Activated T-cell treated with anti-CD3 and anti-CD28 coated beads for 1 hour (primary cell): ENCODE measurements around the gene ARHGEF12.

Source experiments
- DNase-seq: peaks from one replicate; pipeline ENCODE4 v3.0.0-alpha.2; 2020; ENCODE audit warnings: low read depth

Gene ARHGEF12

GRCh38 chr11:120339394-120339890, 3.2 kb downstream of the ARHGEF12 start:
- DNase-seq, result no peak

- no peak for DNase-seq
Observed at GRCh38 chr11:120340529-120340928, 4.3 kb downstream of the ARHGEF12 start.

- no peak for DNase-seq
Observed at GRCh38 chr11:120342226-120342625, 6.0 kb downstream of the ARHGEF12 start.

GRCh38 chr11:120342678-120343077, 6.5 kb downstream of the ARHGEF12 start:
- no peak for DNase-seq

GRCh38 chr11:120343429-120343828, 7.2 kb downstream of the ARHGEF12 start:
- DNase-seq, result no peak

- DNase-seq, result no peak
Observed at GRCh38 chr11:120344302-120345004, 8.2 kb downstream of the ARHGEF12 start.

- DNase-seq, result no peak
Observed at GRCh38 chr11:120346233-120346632, 10.0 kb downstream of the ARHGEF12 start.

- no peak for DNase-seq
Observed at GRCh38 chr11:120350637-120351036, 14.4 kb downstream of the ARHGEF12 start.

- no peak for DNase-seq
Observed at GRCh38 chr11:120352405-120352804, 16.2 kb downstream of the ARHGEF12 start.

GRCh38 chr11:120354068-120354467, 17.9 kb downstream of the ARHGEF12 start:
- DNase-seq, result no peak

GRCh38 chr11:120354779-120355178, 18.6 kb downstream of the ARHGEF12 start:
- DNase-seq, result no peak

- DNase-seq, result no peak
Observed at GRCh38 chr11:120357620-120358019, 21.4 kb downstream of the ARHGEF12 start.

- DNase-seq, result no peak
Observed at GRCh38 chr11:120358729-120359128, 22.5 kb downstream of the ARHGEF12 start.

GRCh38 chr11:120363436-120363835, 27.2 kb downstream of the ARHGEF12 start:
- no peak for DNase-seq

- DNase-seq, result no peak
Observed at GRCh38 chr11:120365512-120365911, 29.3 kb downstream of the ARHGEF12 start.

- no peak for DNase-seq
Observed at GRCh38 chr11:120372296-120372695, 36.1 kb downstream of the ARHGEF12 start.

GRCh38 chr11:120375076-120375475, 38.9 kb downstream of the ARHGEF12 start:
- DNase-seq, result no peak

GRCh38 chr11:120376547-120377182, 40.5 kb downstream of the ARHGEF12 start:
- no peak for DNase-seq

- no peak for DNase-seq
Observed at GRCh38 chr11:120378474-120378873, 42.3 kb downstream of the ARHGEF12 start.

GRCh38 chr11:120381401-120381800, 45.2 kb downstream of the ARHGEF12 start:
- DNase-seq, result no peak

- DNase-seq, result no peak
Observed at GRCh38 chr11:120383518-120384155, 47.4 kb downstream of the ARHGEF12 start.

- DNase-seq, result no peak
Observed at GRCh38 chr11:120384476-120384875, 48.3 kb downstream of the ARHGEF12 start.

GRCh38 chr11:120385110-120385509, 48.9 kb downstream of the ARHGEF12 start:
- no peak for DNase-seq
